GM18517 (cell line): ENCODE data around the gene ZBTB7C.

Experiments
- ATAC-seq: cut with Tn5 transposase; IDR thresholded peaks from one replicate; pipeline ENCODE4 v1.9.1; 2021; ENCODE audit warnings: mild to moderate bottlenecking, moderate library complexity; ENCODE audit not compliant: unreplicated experiment

Gene ZBTB7C

GRCh38 chr18:48074929-48075706 lies 334.1 kb downstream of the ZBTB7C start:
- no peak for ATAC-seq

- no peak for ATAC-seq
These were observed 335.8 kb downstream of the ZBTB7C start for GRCh38 chr18:48073211-48073930.

DNA sequence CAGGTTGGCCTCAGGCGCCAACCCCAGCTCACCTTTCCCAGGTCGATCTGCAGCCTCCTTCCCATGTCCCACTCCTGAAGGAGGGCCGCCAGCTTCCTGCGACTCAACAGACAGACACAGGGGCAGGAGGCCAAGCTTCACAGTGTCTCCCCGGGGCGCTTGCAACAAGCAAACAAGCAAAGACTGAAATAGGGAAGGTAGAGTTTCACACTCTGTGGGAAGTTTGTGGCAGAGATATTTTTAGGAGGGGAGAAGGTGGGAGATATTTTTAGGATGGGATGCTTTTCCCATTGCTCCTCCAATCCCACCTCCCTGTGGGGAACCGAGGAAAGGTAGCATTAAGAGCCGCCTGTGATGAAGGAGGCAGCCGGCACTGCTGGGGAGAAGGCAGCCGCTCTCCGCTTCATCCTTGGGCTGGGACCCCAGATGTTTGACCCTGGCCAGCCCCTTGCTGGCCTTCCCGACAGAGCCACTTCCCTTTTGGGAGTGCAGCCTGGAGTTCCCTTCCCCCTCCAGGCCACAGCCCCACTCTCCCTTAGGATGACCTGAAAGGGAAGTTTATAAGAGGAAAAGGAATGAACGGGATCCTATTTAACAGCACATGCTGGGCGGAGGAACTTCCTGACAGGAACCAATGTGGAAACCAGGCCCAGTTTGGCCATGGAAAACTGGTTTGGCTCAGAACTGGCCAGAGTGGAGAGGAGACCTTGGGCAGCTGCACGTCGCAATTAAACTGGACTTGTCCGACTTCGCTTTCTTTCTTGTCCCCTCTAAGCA lies 336.6 kb downstream of the ZBTB7C start:
- no peak for ATAC-seq

DNA sequence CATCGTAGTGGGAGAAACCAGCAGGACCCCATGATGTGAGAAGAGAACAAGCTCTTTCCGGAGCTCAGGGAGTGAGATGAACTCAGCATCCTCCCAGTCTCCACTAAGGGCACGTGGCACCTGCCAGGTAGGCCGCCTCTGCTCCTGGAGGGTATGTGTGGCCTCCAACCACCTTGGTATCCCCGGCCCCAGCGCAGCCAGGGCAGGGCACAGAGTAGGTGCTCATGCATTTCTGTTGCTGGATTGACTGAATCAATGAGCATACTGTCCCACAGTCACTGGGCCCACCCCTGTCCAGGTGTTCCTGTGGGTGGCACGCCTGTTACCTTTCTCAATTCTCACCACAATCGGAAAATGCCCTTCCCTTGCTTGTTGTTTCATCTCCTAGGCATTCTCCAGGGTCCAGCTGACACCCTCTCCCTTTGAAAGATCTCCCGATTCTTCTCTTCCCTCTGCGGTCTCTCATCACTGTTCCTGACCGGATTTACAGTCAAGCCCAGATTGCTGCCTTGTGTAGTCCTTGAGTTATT lies 340.2 kb downstream of the ZBTB7C start:
- no peak for ATAC-seq

DNA sequence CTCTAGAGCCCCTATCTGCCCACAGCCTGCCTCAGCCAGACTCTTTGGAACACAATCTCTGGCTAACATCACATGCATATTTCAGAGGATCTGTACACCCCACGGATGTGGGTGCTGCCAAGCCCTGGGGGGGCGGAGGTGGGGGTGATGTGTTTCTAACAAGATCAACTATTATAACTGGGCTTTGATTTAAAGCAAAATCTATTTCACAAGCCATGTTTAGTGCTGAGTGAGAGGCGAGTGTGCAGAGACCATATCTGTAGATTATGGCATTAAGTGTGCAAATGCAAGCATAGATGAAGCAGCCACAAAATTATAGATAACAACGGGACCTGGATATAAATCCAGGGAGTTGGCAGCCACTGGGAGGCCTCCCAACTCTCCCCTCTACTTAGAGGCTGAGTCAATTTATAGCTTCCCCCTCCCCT lies 342.9 kb downstream of the ZBTB7C start:
- ATAC-seq = no peak

DNA sequence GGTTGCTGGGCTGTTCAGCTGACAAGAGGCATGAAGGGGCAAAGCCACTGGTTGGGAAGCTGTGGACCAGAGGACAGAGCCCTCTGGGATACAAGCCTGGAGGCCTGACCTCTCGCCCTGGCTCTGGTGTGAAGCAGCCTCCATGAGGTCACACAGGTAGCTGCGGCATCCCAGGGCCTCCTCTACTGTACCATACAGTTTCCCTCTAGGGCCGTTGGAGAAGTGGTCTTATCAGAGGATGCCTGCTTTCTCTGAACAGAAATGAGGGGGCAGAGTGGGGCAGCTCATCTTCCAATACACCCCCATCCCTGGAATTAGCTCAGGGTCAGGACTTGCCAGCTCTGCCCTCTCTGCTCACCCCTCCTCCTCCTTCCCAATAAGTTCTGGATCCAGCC lies 343.6 kb downstream of the ZBTB7C start:
- ATAC-seq = no peak

DNA sequence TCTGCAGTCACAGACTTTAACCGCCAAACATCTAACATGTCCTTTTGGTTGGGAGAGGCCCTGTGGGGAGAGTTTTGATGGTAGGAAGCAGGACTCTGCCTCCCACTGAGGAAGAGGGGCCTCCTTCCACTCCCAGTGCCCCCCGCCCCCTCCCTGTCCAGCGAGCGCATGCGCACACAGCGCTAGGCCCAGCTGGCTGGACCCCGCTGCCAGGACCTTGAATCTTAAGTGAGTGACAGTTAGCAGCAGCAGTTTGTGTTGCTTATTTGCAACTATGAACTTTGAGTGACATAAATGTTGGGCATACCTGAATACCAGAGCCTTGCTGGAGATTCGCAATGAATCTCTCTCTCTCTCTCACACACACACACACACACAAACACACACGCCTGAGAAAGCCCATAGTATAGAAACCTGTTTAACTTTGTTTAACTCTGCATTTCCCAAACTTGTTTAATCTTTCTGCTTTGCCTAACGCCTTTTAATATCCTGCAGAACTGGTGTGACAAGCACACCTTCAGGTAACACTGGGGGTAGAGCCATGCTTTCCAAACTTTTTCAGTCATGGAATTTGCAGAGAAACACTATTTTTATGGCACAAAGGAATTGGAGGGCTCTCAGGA lies 344.1 kb downstream of the ZBTB7C start:
- ATAC-seq = no peak

GRCh38 chr18:48061781-48062570 lies 347.2 kb downstream of the ZBTB7C start:
- ATAC-seq = no peak

DNA sequence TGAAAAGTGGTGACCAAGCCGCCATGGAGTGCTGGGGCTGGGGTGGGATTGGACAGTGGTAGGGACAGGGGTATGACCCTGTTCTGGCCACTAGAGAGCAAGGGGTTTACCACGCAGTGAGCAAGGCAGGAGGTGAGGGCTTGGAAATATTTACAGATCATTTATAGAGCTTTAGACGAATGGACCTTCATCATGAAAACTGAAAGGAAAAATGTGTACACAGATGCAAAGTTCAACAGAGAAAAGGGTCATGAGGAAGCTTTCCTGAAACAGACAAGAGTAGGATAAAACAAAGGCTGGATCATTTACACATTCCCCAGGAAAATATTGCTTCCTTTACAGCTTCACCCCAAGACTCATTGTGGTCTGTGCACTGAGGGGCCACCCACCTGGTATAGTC lies 348.2 kb downstream of the ZBTB7C start:
- no peak for ATAC-seq

- no peak for ATAC-seq
These were observed 348.8 kb downstream of the ZBTB7C start for GRCh38 chr18:48060346-48060745.

DNA sequence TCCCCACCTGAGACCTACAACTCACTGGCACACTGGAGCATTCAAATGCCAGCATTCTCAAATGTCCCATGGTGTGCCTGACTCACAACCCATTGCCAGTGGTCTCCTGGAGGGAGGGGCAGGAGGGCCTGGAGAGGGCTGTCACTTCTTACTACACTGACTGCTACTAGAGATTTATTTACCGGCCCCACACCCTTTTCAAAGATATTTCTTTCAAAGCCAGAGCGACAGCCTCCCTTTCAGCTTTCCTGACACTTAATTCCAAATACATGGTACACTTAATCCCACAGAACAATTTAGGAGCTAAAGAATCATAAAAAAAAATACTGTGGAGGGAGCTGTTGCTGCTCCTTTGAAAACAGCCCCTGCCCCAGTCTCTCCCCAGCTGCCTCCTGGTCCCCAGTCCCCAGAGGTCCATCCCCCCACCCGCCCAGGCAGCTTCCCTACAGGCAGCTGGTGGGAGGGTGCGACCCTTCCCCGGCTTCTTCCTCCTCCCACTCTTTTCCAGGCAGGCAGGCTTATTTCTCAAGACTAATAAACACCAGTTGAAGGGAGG lies 349.6 kb downstream of the ZBTB7C start:
- no peak for ATAC-seq

DNA sequence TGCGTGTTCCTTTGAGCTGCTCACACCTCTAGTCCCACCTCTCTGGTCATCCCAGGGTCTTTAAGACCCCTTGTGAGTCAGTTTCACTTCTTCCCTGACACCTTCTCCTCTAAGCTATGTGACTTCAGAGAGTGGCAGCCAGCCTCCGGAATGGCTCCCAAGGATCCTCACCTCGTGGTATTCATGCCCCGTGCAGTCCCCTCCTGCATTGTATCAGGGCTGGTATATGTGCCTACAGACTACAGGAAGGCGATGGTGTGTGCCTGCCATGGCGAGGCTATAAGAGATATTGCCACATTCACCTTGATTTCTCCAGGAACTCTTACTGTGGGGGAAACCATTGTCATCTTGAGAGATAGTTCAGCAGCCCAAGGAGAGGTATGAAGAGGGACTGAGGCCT lies 350.7 kb downstream of the ZBTB7C start:
- no peak for ATAC-seq

GRCh38 chr18:48057018-48057417 lies 352.2 kb downstream of the ZBTB7C start:
- no peak for ATAC-seq

DNA sequence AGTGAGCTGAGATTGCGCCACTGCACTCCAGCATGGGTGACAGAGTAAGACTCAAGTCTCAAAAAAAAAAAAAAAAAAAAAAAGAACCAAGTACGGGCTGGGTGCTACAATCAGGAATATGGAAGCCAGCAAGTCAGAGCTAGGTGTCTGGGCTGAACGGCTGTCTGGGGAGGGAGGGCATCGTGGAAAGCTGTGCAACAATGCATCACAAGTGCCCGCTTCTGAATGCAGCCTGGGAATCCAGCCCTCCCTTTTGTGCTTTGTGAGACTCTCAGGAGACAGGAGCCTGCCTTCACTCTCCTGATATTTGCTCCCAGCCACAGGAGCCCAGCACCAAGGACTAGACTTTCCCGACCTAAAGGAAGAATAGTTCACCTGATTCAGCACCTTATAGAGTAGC lies 353.8 kb downstream of the ZBTB7C start:
- no peak for ATAC-seq

GRCh38 chr18:48053881-48054816 lies 355.0 kb downstream of the ZBTB7C start:
- no peak for ATAC-seq

DNA sequence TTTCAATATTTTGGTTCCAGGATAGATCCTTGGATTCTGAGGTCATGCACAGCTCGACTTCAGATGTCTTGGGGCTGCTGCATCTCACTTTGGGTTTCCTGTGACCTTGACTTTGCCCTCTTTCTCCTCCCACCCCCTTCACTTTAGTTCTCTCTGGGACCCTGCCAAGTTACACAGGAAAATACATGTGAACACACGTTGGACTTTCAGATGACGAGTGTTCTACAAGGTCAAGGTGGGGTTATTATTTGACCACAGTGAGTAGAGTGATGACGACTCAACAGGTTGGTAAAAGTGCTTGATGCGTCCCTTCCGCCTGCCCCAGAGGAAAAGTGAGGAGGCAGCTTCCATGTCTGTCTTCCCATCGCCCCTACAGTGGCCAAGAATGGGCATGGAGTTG lies 356.3 kb downstream of the ZBTB7C start:
- no peak for ATAC-seq

DNA sequence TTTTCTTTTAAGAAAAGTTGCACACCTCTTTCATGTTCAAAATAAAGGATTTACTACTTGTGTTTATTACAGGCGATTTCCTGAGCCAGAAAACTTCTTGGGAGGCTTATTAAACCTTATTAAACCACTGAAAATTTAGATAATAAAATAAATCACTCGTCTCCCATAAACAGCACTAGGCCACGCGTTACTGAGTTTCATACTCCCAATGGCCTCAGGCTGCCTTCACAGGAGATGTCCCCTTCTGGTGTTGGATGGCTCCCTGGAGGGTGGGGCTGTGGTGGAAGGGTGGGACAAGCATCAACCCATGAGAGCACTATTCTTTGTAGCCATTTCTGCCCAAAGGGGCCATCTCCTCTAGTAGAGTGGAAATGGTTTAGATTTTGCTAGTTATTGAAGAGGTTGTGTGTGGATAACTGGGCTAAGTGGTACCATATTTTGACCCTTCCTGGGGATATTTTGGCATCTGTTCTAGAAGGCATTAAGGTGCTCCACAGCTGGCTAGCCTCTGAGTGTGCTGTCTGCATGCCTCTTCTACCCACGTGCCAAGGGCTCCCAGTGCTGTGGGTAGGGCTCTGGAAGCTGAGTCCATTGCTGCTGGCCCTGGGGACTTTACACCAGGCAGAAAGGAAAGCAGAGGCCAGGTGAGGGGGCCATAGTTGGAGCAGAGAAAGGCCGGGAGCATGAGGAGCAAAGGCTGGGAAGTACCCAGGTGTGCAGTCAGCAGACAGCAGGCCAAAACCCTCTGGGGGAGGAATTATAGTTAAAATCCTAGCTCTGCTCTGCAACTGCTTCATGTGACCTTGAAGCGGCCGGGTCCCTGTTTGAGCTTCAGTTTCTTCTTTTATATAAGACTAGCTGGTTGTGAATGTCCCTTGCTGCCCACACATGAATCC lies 357.0 kb downstream of the ZBTB7C start:
- ATAC-seq = no peak

- ATAC-seq = no peak
These were observed 359.0 kb downstream of the ZBTB7C start for GRCh38 chr18:48050176-48050575.
